CD4-positive, alpha-beta T cell treated with Interleukin-4 for 4 hours (primary cell): Measurements from ENCODE around the gene CYTH1.
"Not testable (repeated sequence)": the region's sequence is repeated elsewhere in the genome, so short reads cannot be mapped to it uniquely, and the experiment has no call there.

Experiments
- DNase-seq: peaks from one replicate; pipeline ENCODE4 v3.0.0-alpha.2; 2020

Gene CYTH1

GRCh38 chr17:78687125-78687524 lies 94.9 kb downstream of the CYTH1 start:
- no peak for DNase-seq

- no peak for DNase-seq
Measured at GRCh38 chr17:78684026-78684425, 98.0 kb downstream of the CYTH1 start.

GRCh38 chr17:78683408-78683961 lies 98.6 kb downstream of the CYTH1 start:
- no peak for DNase-seq

GRCh38 chr17:78682363-78682762 lies 99.7 kb downstream of the CYTH1 start:
- no peak for DNase-seq

GRCh38 chr17:78680436-78680835 lies 101.6 kb downstream of the CYTH1 start:
- no peak for DNase-seq

- DNase-seq: no peak
Measured at GRCh38 chr17:78679495-78680395, 102.3 kb downstream of the CYTH1 start.

- no peak for DNase-seq
Measured at GRCh38 chr17:78678711-78679110, 103.4 kb downstream of the CYTH1 start.

GRCh38 chr17:78678222-78678557 lies 103.9 kb downstream of the CYTH1 start:
- DNase-seq: no peak

GRCh38 chr17:78677303-78678221 lies 104.5 kb downstream of the CYTH1 start:
- no peak for DNase-seq

GRCh38 chr17:78676412-78677302 lies 105.4 kb downstream of the CYTH1 start:
- no peak for DNase-seq

- DNase-seq: no peak
Measured at GRCh38 chr17:78675836-78676235, 106.2 kb downstream of the CYTH1 start.

GRCh38 chr17:78675316-78675616 lies 106.8 kb downstream of the CYTH1 start:
- DNase-seq: no peak

- DNase-seq: no peak
Measured at GRCh38 chr17:78674595-78675315, 107.3 kb downstream of the CYTH1 start.

GRCh38 chr17:78674156-78674555 lies 107.9 kb downstream of the CYTH1 start:
- DNase-seq: no peak

- DNase-seq: no peak
Measured at GRCh38 chr17:78673395-78673794, 108.7 kb downstream of the CYTH1 start.

- DNase-seq: no peak
Measured at GRCh38 chr17:78672871-78673371, 109.2 kb downstream of the CYTH1 start.

- DNase-seq: no peak
Measured at GRCh38 chr17:78672005-78672404, 110.1 kb downstream of the CYTH1 start.

GRCh38 chr17:78671726-78672001 lies 110.4 kb downstream of the CYTH1 start:
- DNase-seq: not testable (repeated sequence)

GRCh38 chr17:78670850-78671725 lies 111.0 kb downstream of the CYTH1 start:
- no peak for DNase-seq

GRCh38 chr17:78669975-78670518 lies 112.0 kb downstream of the CYTH1 start:
- DNase-seq: no peak
